ENCODE results near the gene DUOX1. TPM values are rescaled to one million over a fixed set of nuclear protein-coding genes. Genes with fewer than 3 reads are reported as not detected.
A peak's percentile ranks its signal among the peaks of the same experiment; 100 is the strongest.

Gene DUOX1
- total and polyA plus RNA-seq, 7 donors = 0.03 to 0.94 (median 0.46) TPM

GRCh38 chr15:45130291-45131000 is 652 bp downstream of the DUOX1 start:
- H3K4me1 ChIP-seq = peaks cover 3% of the 10 kb centered on the region
- H3K36me3 ChIP-seq (ENCODE audit: insufficient read depth in 1 of 2, low read depth in 1 of 2) = no peaks in the 10 kb centered on the region
- H3K27ac ChIP-seq = no peak overlapping the region
- WGBS, 3 donors = 80 to 88% (median 86%) methylated on average over 7 of the region's 7 CpGs
- H3K4me3 ChIP-seq = peak overlapping the region; percentile 48
- ATAC-seq (no peak), DNase-seq (no peak)
- intact Hi-C loops (cut with DNase I) = no loop called here
- H3K27me3 ChIP-seq (ENCODE audit: insufficient read depth in 3 of 3, low read length in 2 of 3) = peaks cover 0 to 67% (median 25%) of the 10 kb centered on the region in 3 donors
- H3K9me3 ChIP-seq = no peaks in the 10 kb centered on the region
- TF ChIP-seq CTCF (IDR thresholded peaks at IDR 0.05) = no peak

GRCh38 chr15:45131510-45131909 is 1.7 kb downstream of the DUOX1 start:
- ATAC-seq (no peak), DNase-seq (no peak)
- no peaks in the 10 kb centered on the region for H3K36me3 ChIP-seq (ENCODE audit: insufficient read depth in 1 of 2, low read depth in 1 of 2)
- no peaks in the 10 kb centered on the region for H3K9me3 ChIP-seq
- peaks cover 0 to 70% (median 28%) of the 10 kb centered on the region in 3 donors for H3K27me3 ChIP-seq (ENCODE audit: insufficient read depth in 3 of 3, low read length in 2 of 3)
- no peak for TF ChIP-seq CTCF (IDR thresholded peaks at IDR 0.05)
- WGBS, 3 donors = 92 to 99% (median 94%) methylated on average over 3 of the region's 3 CpGs
- H3K4me3 ChIP-seq = no peak overlapping the region
- peaks cover 3% of the 10 kb centered on the region for H3K4me1 ChIP-seq
- intact Hi-C loops (cut with DNase I) = no loop called here
- H3K27ac ChIP-seq = no peak overlapping the region

GRCh38 chr15:45132844-45133560 is 3.2 kb downstream of the DUOX1 start:
- H3K9me3 ChIP-seq = no peaks in the 10 kb centered on the region
- WGBS, 3 donors = 49 to 66% (median 65%) methylated on average over 2 to 3 of the region's 3 CpGs
- no peak for TF ChIP-seq CTCF (IDR thresholded peaks at IDR 0.05)
- DNase-seq (no peak), ATAC-seq (no peak)
- no peak overlapping the region for H3K4me3 ChIP-seq
- intact Hi-C loops (cut with DNase I) = no loop called here
- peaks cover 0 to 66% (median 28%) of the 10 kb centered on the region in 3 donors for H3K27me3 ChIP-seq (ENCODE audit: insufficient read depth in 3 of 3, low read length in 2 of 3)
- peaks cover 3% of the 10 kb centered on the region for H3K4me1 ChIP-seq
- no peak overlapping the region for H3K27ac ChIP-seq
- H3K36me3 ChIP-seq (ENCODE audit: insufficient read depth in 1 of 2, low read depth in 1 of 2) = no peaks in the 10 kb centered on the region

- 67 to 77% (median 74%) methylated on average over 5 of the region's 5 CpGs for WGBS, 3 donors
- H3K27ac ChIP-seq = no peak overlapping the region
- H3K36me3 ChIP-seq (ENCODE audit: insufficient read depth in 1 of 2, low read depth in 1 of 2) = no peaks in the 10 kb centered on the region
- DNase-seq (no peak), ATAC-seq (no peak)
- H3K9me3 ChIP-seq = no peaks in the 10 kb centered on the region
- H3K4me1 ChIP-seq = peaks cover 3% of the 10 kb centered on the region
- intact Hi-C loops (cut with DNase I) = no loop called here
- peaks cover 0 to 61% (median 28%) of the 10 kb centered on the region in 3 donors for H3K27me3 ChIP-seq (ENCODE audit: insufficient read depth in 3 of 3, low read length in 2 of 3)
- no peak overlapping the region for H3K4me3 ChIP-seq
- TF ChIP-seq CTCF (IDR thresholded peaks at IDR 0.05) = no peak
Observed at GRCh38 chr15:45133561-45133920, 3.7 kb downstream of the DUOX1 start.
